ENCODE measurements around the gene TMEM272. TPM values are rescaled to one million over a fixed set of nuclear protein-coding genes. Genes with fewer than 3 reads are reported as not detected.
A peak's percentile ranks its signal among the peaks of the same experiment; 100 is the strongest.

Gene TMEM272
- total RNA-seq, 1 donor from 2014 or later, result 0.38 TPM

GRCh38 chr13:51856998-51857397 is 12.0 kb upstream of the TMEM272 start:
- DNase-seq (no peak), ATAC-seq (ENCODE audit: poor library complexity) (no peak)
- intact Hi-C loops (cut with DNase I), result no loop called here

GRCh38 chr13:51856027-51856736 is 11.2 kb upstream of the TMEM272 start:
- no peak for DNase-seq
- intact Hi-C loops (cut with DNase I), result no loop called here
- ATAC-seq (ENCODE audit: poor library complexity), result no peak

GRCh38 chr13:51849145-51850101 is 4.4 kb upstream of the TMEM272 start:
- ATAC-seq (ENCODE audit: poor library complexity), result peak; percentile 68
- peak; percentile 54 for DNase-seq
- intact Hi-C loops (cut with DNase I), result no loop called here

GRCh38 chr13:51848674-51849073 is 3.7 kb upstream of the TMEM272 start:
- intact Hi-C loops (cut with DNase I), result no loop called here
- no peak for DNase-seq
- ATAC-seq (ENCODE audit: poor library complexity), result no peak

GRCh38 chr13:51846756-51847155 is 1.8 kb upstream of the TMEM272 start:
- no peak for DNase-seq
- ATAC-seq (ENCODE audit: poor library complexity), result no peak
- intact Hi-C loops (cut with DNase I), result no loop called here

- ATAC-seq (ENCODE audit: poor library complexity) (no peak), DNase-seq (no peak)
- intact Hi-C loops (cut with DNase I), result no loop called here
These were observed 769 bp upstream of the TMEM272 start for GRCh38 chr13:51845574-51846318.

- intact Hi-C loops (cut with DNase I), result no loop called here
- ATAC-seq (ENCODE audit: poor library complexity), result no peak
- DNase-seq, result no peak
These were observed 1.4 kb downstream of the TMEM272 start for GRCh38 chr13:51843529-51843928.

GRCh38 chr13:51841732-51842131 is 3.2 kb downstream of the TMEM272 start:
- ATAC-seq (ENCODE audit: poor library complexity) (no peak), DNase-seq (no peak)
- intact Hi-C loops (cut with DNase I), result no loop called here

- intact Hi-C loops (cut with DNase I), result no loop called here
- no peak for ATAC-seq (ENCODE audit: poor library complexity)
These were observed 4.1 kb downstream of the TMEM272 start for GRCh38 chr13:51840917-51841316.

GRCh38 chr13:51839711-51840540 is 5.1 kb downstream of the TMEM272 start:
- ATAC-seq (ENCODE audit: poor library complexity) (peak; percentile 28), DNase-seq (no peak)
- intact Hi-C loops (cut with DNase I), result no loop called here

More at GRCh38 chr13:51840917-51841316, 4.1 kb downstream of the TMEM272 start:
- DNase-seq, result no peak

- ATAC-seq (ENCODE audit: poor library complexity) (no peak), DNase-seq (no peak)
- intact Hi-C loops (cut with DNase I), result no loop called here
These were observed 6.6 kb downstream of the TMEM272 start for GRCh38 chr13:51838240-51838846.

GRCh38 chr13:51837016-51837415 is 8.0 kb downstream of the TMEM272 start:
- ATAC-seq (ENCODE audit: poor library complexity) (no peak), DNase-seq (no peak)
- intact Hi-C loops (cut with DNase I), result no loop called here

GRCh38 chr13:51834581-51835171 is 10.3 kb downstream of the TMEM272 start:
- intact Hi-C loops (cut with DNase I), result no loop called here
- no peak for DNase-seq

GRCh38 chr13:51833980-51834379 is 11.0 kb downstream of the TMEM272 start:
- no peak for ATAC-seq (ENCODE audit: poor library complexity)
- intact Hi-C loops (cut with DNase I), result loop anchor here (2.0 kb wide), 1 partner anchor 19 kb away; no protein-coding TSS in a partner anchor

More at GRCh38 chr13:51834581-51835171, 10.3 kb downstream of the TMEM272 start:
- peak; percentile 43 for ATAC-seq (ENCODE audit: poor library complexity)

GRCh38 chr13:51832471-51833152 is 12.4 kb downstream of the TMEM272 start:
- ATAC-seq (ENCODE audit: poor library complexity) (peak; percentile 92), DNase-seq (no peak)
- intact Hi-C loops (cut with DNase I), result loop anchor here (2.0 kb wide), 1 partner anchor 18 kb away; no protein-coding TSS in a partner anchor

More at GRCh38 chr13:51833980-51834379, 11.0 kb downstream of the TMEM272 start:
- DNase-seq, result no peak

GRCh38 chr13:51831519-51831918 is 13.5 kb downstream of the TMEM272 start:
- intact Hi-C loops (cut with DNase I), result no loop called here
- DNase-seq (no peak), ATAC-seq (ENCODE audit: poor library complexity) (no peak)

GRCh38 chr13:51829568-51829899 is 15.4 kb downstream of the TMEM272 start:
- ATAC-seq (ENCODE audit: poor library complexity) (no peak), DNase-seq (no peak)
- intact Hi-C loops (cut with DNase I), result no loop called here

All from Right ventricle myocardium superior (tissue), 1 donor.